ENCODE measurements around the gene C12orf76. TPM values are rescaled to one million over a fixed set of nuclear protein-coding genes. Genes with fewer than 3 reads are reported as not detected.

The C12orf76 gene
- total RNA-seq, 1 experiment from 2014 or later = 11.9 TPM

DNA sequence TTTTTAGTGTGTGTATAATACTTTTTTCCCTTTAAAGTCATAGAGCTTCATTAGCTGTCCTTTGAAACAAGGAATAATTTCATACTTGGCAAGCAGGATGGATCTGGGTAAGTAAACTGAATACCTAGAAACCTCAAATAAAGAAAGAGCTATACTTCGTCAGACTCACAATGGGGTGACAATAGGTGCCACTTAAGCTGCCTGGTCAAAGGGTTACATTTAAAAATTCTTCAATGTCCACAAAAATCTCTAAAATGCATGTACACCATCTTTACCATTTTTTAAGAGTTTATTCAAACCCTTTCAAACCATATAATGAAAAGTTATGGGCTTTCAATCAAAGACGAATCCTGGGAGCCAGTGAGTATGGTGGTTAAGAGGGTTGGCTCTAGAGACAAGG lies 55.2 kb downstream of the C12orf76 start:
- TF ChIP-seq, protein P1, sequence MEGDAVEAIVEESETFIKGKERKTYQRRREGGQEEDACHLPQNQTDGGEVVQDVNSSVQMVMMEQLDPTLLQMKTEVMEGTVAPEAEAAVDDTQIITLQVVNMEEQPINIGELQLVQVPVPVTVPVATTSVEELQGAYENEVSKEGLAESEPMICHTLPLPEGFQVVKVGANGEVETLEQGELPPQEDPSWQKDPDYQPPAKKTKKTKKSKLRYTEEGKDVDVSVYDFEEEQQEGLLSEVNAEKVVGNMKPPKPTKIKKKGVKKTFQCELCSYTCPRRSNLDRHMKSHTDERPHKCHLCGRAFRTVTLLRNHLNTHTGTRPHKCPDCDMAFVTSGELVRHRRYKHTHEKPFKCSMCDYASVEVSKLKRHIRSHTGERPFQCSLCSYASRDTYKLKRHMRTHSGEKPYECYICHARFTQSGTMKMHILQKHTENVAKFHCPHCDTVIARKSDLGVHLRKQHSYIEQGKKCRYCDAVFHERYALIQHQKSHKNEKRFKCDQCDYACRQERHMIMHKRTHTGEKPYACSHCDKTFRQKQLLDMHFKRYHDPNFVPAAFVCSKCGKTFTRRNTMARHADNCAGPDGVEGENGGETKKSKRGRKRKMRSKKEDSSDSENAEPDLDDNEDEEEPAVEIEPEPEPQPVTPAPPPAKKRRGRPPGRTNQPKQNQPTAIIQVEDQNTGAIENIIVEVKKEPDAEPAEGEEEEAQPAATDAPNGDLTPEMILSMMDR (IDR thresholded peaks at IDR 0.05; ENCODE audit: insufficient read depth in 1 of 2, low read depth in 1 of 2, low read length in 1 of 2, severe bottlenecking in 1 of 2, unreplicated experiment in 1 of 2) = no peak
- Mint-ChIP-seq H3K27me3 (ENCODE audit: insufficient read depth, unreplicated experiment) (no peaks in the 10 kb centered on the region), H3K4me3 (ENCODE audit: unreplicated experiment) (no peak overlapping the region), H3K36me3 (ENCODE audit: insufficient read depth, unreplicated experiment) (peaks cover 17% of the 10 kb centered on the region), H3K4me1 (ENCODE audit: low read depth, unreplicated experiment) (peaks cover 16% of the 10 kb centered on the region), H3K9me3 (ENCODE audit: unreplicated experiment) (no peaks in the 10 kb centered on the region), H3K27ac (ENCODE audit: unreplicated experiment) (no peak overlapping the region)
- H3K36me3 ChIP-seq (ENCODE audit: control insufficient read depth, insufficient read depth, low read length) = no peaks in the 10 kb centered on the region
- ChIA-PET POLR2A (no interaction called here), CTCF (no interaction called here)
- H3K4me3 ChIP-seq (ENCODE audit: low read depth, low read length) = no peak overlapping the region
- no peaks in the 10 kb centered on the region for H3K27me3 ChIP-seq (replicated peaks; ENCODE audit: control insufficient read depth, insufficient read depth, low read length)
- no peak for DNase-seq
- no TSS peak for BruUV-seq (replicated peaks)
- H3K9me3 ChIP-seq = no peaks in the 10 kb centered on the region
- intact Hi-C loops (cut with micrococcal nuclease; ENCODE audit: unreplicated experiment) = no loop called here
- peaks cover 15% of the 10 kb centered on the region for H3K4me1 ChIP-seq

GRCh38 chr12:109991586-109991985 lies 56.7 kb downstream of the C12orf76 start:
- H3K27me3 Mint-ChIP-seq (ENCODE audit: insufficient read depth, unreplicated experiment) = no peaks in the 10 kb centered on the region
- peaks cover 10% of the 10 kb centered on the region for H3K4me1 Mint-ChIP-seq (ENCODE audit: low read depth, unreplicated experiment)
- no peak overlapping the region for H3K4me3 Mint-ChIP-seq (ENCODE audit: unreplicated experiment)
- H3K36me3 Mint-ChIP-seq (ENCODE audit: insufficient read depth, unreplicated experiment) = peaks cover 20% of the 10 kb centered on the region
- H3K9me3 ChIP-seq = no peaks in the 10 kb centered on the region
- H3K27me3 ChIP-seq (replicated peaks; ENCODE audit: control insufficient read depth, insufficient read depth, low read length) = no peaks in the 10 kb centered on the region
- no peak overlapping the region for H3K4me3 ChIP-seq (ENCODE audit: low read depth, low read length)
- BruUV-seq (replicated peaks) = no TSS peak
- no peaks in the 10 kb centered on the region for H3K36me3 ChIP-seq (ENCODE audit: control insufficient read depth, insufficient read depth, low read length)
- CTCF ChIA-PET = no interaction called here
- TF ChIP-seq, protein P1 (IDR thresholded peaks at IDR 0.05; ENCODE audit: insufficient read depth in 1 of 2, low read depth in 1 of 2, low read length in 1 of 2, severe bottlenecking in 1 of 2, unreplicated experiment in 1 of 2) = no peak
- H3K4me1 ChIP-seq = peaks cover 13% of the 10 kb centered on the region
- POLR2A ChIA-PET = no interaction called here
- intact Hi-C loops (cut with micrococcal nuclease; ENCODE audit: unreplicated experiment) = no loop called here
- no peaks in the 10 kb centered on the region for H3K9me3 Mint-ChIP-seq (ENCODE audit: unreplicated experiment)
- no peak overlapping the region for H3K27ac Mint-ChIP-seq (ENCODE audit: unreplicated experiment)
- no peak for DNase-seq

Other genes with a start within 250 kb of the C12orf76 start
- gene TRPV4, start 215.1 kb downstream of the C12orf76 start, total RNA-seq (2022) = not detected in 2 replicates
- 12.2 and 14.9 TPM in 2 replicates for gene GLTP, start 168.0 kb downstream of the C12orf76 start, total RNA-seq (2022)
- gene TCHP, start 148.2 kb downstream of the C12orf76 start, total RNA-seq (2022) = 17.7 and 19.5 TPM in 2 replicates
- 29.3 and 30.0 TPM in 2 replicates for gene GIT2, start 52.2 kb downstream of the C12orf76 start, total RNA-seq (2022)
- 42.2 and 47.2 TPM in 2 replicates for gene ANKRD13A, start 49.1 kb downstream of the C12orf76 start, total RNA-seq (2022)
- 5.9 and 6.3 TPM in 2 replicates for gene IFT81, start 75.8 kb upstream of the C12orf76 start, total RNA-seq (2022)
- 252 and 262 TPM in 2 replicates for gene ATP2A2, start 232.7 kb upstream of the C12orf76 start, total RNA-seq (2022)

Measured in Caco-2 (cell line).